A549 treated with Hydrocortisone at 1 μM for 4 hours (cell line): ENCODE data around the gene RFC2. TPM values are rescaled to one million over a fixed set of nuclear protein-coding genes. Genes with fewer than 3 reads are reported as not detected.

Experiments used
- total RNA-seq: library from RNA; stranded (reverse); fragments of 200-300 nt; extraction: Qiagen RNA extraction; gene quantifications from 5 replicates; pipeline ENCODE4 v1.2.3, GENCODE V29; 2022

RFC2 gene
- 52.4 to 62.4 TPM (median 54.2 TPM) in 5 replicates for total RNA-seq

DNA sequence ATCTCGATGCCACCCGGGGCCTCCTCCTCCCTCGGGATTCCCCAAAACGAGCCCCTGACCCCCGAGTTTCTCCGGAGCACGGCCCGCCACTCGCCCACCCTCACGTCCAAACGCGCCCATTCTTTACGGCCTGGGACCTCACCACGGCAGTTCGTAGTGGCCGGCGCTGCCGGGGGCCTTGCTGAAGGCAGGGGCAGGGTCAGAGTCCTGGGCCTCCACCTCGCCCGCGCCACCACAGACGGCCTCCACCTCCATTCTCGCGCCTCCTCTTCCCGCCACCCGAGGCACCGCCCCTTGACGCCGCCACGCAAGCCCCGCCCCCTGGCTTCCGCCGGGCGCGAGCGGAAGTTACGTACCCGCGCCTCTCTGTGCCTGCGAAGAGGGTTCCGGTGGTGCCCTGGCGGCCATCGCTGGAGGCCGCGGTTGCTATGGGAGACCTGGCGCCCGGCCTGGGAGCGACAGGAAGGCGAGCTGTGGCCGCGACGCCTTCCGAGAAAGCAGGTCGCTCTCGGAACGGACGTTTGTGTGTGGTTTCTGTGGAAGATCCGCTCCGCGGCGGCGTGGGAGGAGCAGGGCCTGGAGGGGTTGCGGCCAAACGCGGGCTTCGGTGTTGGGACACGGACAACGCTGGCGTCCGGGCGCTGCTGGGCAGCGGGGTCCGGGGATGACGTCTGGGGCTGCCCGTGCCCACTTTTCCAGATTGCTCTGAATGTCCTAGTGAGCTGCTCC is at the start of gene RFC2:
Gene RFC2 (minus strand): TSS at position 271 of the 729 bp plus-strand sequence. CDS start 16 bp downstream, at position 255.

DNA sequence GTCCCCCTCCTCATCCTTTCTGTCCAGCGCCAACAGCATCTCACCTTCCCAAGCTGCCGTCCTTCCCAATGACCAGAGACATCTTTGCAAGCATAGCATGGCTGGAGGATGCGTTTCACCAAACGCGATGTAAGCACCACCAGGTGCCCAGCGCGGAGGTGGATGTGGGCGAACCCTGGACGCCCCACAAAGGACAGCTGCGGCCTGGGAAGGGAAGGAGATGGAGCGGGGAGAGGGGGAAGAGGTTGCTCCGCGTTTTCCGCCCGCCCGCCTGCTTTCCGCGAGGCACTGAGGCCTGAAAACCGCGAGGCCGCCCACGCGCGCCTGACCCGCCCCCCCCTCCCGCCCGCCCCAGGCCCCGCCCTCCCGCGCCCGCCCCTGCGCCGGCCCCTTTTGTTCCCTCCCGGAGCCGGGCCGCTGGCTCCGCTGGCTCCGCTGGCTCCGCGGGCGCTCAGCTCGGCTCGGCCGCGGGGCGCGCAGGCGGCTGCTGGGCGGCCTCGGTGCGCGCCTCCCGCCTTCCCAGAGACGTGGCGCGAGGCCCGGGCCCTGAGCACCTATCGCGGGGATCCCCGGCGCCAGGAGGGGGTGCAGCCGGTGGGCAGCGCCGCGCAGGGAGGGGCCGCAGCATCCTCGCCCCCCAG is 34.9 kb upstream of the RFC2 start, which contains the start of gene CLIP2:
Gene CLIP2 (plus strand): TSS at position 390 of the 641 bp plus-strand sequence. CDS start 28,140 bp downstream, outside the sequence.

Other genes with a start within 250 kb of the RFC2 start
- 0.07 to 0.23 TPM (median 0.10 TPM) in 5 replicates for gene ELN, start 226.2 kb downstream of the RFC2 start, total RNA-seq
- gene LIMK1, start 170.6 kb downstream of the RFC2 start, total RNA-seq: 29.7 to 34.2 TPM (median 32.1 TPM) in 5 replicates
- 295 to 366 TPM (median 300 TPM) in 5 replicates for gene EIF4H, start 80.0 kb downstream of the RFC2 start, total RNA-seq
- gene LAT2, start 44.4 kb downstream of the RFC2 start, total RNA-seq: 0.66 to 1.2 TPM (median 0.83 TPM) in 5 replicates
- gene CLIP2, start 35.0 kb upstream of the RFC2 start, total RNA-seq: 12.1 to 16.6 TPM (median 14.0 TPM) in 5 replicates
- gene GTF2IRD1, start 199.5 kb upstream of the RFC2 start, total RNA-seq: 19.3 to 26.4 TPM (median 24.1 TPM) in 5 replicates